ENCODE measurements around the gene ZNF678. TPM values are rescaled to one million over a fixed set of nuclear protein-coding genes. Genes with fewer than 3 reads are reported as not detected.

The ZNF678 gene
- polyA plus RNA-seq, 4 donors = 0.89 to 6.9 (median 2.2) TPM

DNA sequence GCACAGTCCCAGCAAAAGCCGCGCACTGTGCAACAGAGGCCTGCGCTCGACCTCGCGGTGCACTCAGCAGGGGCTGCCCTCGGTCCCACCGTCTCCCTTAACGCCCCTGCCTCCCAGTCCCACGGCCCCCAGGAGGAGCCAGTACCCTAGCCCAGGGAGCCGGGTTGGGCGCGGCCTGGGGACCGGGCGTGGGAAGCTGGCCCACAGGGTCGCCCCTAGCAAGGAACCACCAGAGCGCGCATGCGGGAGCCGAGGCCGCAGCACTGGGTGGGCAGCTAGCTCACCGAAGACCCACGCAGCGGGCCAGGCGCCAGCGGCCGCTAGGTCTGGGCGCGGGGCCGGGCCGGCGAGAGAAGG is 21.6 kb upstream of the ZNF678 start:
- Histone ChIP-seq H3K27me3 (ENCODE audit: control insufficient read depth in 3 of 3, insufficient read depth in 3 of 3, low read length in 3 of 3) (no peaks in the 10 kb centered on the region), H3K4me1 (ENCODE audit: control insufficient read depth in 3 of 3, insufficient read depth in 2 of 3, low read depth in 1 of 3, low read length in 2 of 3) (peaks cover 0 to 10% (median 0%) of the 10 kb centered on the region in 3 donors), H3K36me3 (ENCODE audit: control insufficient read depth in 3 of 3, insufficient read depth in 2 of 3, low read depth in 1 of 3, low read length in 3 of 3) (no peaks in the 10 kb centered on the region), H3K4me3 (ENCODE audit: low read depth in 1 of 3, low read length in 3 of 3) (peak overlapping the region; percentile 49 to 84 (median 75)), H3K27ac (ENCODE audit: low read depth in 1 of 3, low read length in 2 of 3) (peak overlapping the region in 1 of 3 donors; percentile 58), H3K9me3 (ENCODE audit: control insufficient read depth in 2 of 2, insufficient read depth in 1 of 2, low read depth in 1 of 2, low read length in 1 of 2) (peaks cover 0 to 2% of the 10 kb centered on the region in 2 donors)
- FAIRE-seq (no peak), DNase-seq (no peak)
- 22 to 33% (median 30%) methylated on average over 29 to 32 of the region's 32 CpGs for WGBS, 3 donors

DNA sequence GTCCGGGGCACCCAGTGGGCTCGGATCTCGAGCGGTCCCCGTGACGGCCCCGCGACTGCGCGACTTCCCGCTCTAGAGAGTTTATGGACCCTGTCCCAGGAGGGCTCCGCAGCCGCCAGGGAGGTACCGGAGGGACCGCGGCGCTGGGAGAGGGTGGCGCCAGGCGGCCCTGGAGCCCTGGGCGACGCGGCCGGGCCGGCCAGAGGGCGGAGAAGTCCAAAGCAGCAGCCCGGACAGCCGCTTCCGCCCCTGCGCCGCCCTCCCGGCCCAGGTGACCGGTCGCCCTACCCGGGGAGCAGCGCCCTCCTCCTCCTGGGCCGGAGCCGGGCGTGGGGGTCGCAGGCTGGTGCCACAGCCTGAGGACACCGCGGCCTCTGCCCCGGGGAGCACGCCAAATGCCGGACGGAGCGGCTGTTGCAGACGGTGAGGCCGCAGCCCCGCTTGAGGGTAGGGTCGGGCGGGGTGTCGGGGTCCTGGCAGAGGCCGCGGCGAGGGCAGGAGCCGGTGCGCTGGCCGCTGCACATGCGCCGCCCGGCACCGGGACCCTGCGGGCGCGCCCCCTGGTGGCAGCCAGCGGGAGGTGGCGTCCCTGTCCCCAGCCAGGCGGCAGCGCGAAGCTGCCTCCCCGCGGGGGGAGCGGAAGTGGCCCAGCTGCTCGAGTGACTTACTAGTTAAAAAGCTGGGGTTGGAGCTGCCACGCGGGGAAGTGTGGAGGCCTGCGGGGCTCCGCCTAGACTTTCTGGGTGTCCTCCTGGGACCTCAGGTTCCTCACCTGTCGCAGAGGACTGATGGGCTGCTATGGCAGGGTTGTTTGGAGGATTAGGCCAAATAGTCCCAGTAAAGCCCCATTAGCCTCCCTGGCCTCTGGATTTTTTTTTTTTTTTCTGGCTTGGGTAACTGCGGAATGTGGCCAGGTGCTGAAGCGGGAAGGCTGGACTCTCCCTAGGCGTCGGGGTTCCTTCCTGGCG is 20.9 kb upstream of the ZNF678 start:
- FAIRE-seq = no peak
- Histone ChIP-seq H3K9me3 (ENCODE audit: control insufficient read depth in 2 of 2, insufficient read depth in 1 of 2, low read depth in 1 of 2, low read length in 1 of 2) (no peaks in the 10 kb centered on the region), H3K4me3 (ENCODE audit: low read depth in 1 of 3, low read length in 3 of 3) (peak overlapping the region; percentile 49 to 84 (median 75)), H3K27me3 (ENCODE audit: control insufficient read depth in 3 of 3, insufficient read depth in 3 of 3, low read length in 3 of 3) (no peaks in the 10 kb centered on the region), H3K27ac (ENCODE audit: low read depth in 1 of 3, low read length in 2 of 3) (peak overlapping the region in 1 of 3 donors; percentile 69), H3K36me3 (ENCODE audit: control insufficient read depth in 3 of 3, insufficient read depth in 2 of 3, low read depth in 1 of 3, low read length in 3 of 3) (no peaks in the 10 kb centered on the region), H3K4me1 (ENCODE audit: control insufficient read depth in 3 of 3, insufficient read depth in 2 of 3, low read depth in 1 of 3, low read length in 2 of 3) (peaks cover 0 to 10% (median 0%) of the 10 kb centered on the region in 3 donors)
- WGBS, 3 donors = 3% methylated on average over 59 to 84 of the region's 84 CpGs
- peak; percentile 80 to 92 for DNase-seq

DNA sequence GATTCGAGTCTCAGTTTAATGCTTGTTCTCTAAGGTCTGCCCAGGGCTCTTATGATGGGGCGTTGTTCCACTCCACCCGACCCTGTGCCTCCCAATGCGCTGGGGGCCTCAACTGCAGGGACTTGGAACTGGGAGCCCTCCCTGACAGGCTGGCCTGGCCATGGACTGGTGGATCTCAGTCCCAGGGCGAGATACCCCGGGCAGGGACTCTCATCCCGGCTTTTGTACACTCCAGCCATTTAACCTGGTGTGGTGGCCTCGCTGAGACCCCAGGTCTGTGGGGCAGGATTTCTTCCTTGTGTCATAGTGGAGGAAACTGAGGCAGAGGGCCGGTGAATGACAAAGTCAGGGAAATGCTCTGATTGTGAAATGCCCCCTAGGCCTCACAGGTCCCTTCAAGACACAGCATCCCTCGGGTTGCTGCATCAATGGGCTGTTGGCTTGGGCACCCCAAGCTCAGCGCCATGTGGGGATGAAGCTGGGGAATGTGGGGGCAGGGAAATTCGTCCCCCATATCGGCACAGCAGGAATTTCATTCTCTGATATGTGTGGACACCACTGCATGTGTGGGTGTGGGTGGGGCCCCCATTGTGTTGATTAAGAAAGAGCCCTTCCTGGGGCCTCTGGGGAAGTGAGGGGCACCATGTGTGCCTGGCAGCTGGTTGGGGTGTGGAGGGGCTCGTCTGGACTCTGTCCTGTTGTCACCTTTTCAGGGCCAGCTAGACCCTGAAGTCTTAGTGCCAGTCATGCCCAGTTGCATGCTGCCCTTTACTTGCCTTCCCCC is 19.9 kb upstream of the ZNF678 start:
- FAIRE-seq (no peak), DNase-seq (no peak)
- H3K9me3 ChIP-seq (ENCODE audit: control insufficient read depth in 2 of 2, insufficient read depth in 1 of 2, low read depth in 1 of 2, low read length in 1 of 2) = no peaks in the 10 kb centered on the region
- no peaks in the 10 kb centered on the region for H3K27me3 ChIP-seq (ENCODE audit: control insufficient read depth in 3 of 3, insufficient read depth in 3 of 3, low read length in 3 of 3)
- peaks cover 0 to 10% (median 0%) of the 10 kb centered on the region in 3 donors for H3K4me1 ChIP-seq (ENCODE audit: control insufficient read depth in 3 of 3, insufficient read depth in 2 of 3, low read depth in 1 of 3, low read length in 2 of 3)
- no peaks in the 10 kb centered on the region for H3K36me3 ChIP-seq (ENCODE audit: control insufficient read depth in 3 of 3, insufficient read depth in 2 of 3, low read depth in 1 of 3, low read length in 3 of 3)
- no peak overlapping the region for H3K27ac ChIP-seq (ENCODE audit: low read depth in 1 of 3, low read length in 2 of 3)
- H3K4me3 ChIP-seq (ENCODE audit: low read depth in 1 of 3, low read length in 3 of 3) = no peak overlapping the region
- WGBS, 3 donors = 90 to 92% (median 92%) methylated on average over 14 of the region's 14 CpGs

DNA sequence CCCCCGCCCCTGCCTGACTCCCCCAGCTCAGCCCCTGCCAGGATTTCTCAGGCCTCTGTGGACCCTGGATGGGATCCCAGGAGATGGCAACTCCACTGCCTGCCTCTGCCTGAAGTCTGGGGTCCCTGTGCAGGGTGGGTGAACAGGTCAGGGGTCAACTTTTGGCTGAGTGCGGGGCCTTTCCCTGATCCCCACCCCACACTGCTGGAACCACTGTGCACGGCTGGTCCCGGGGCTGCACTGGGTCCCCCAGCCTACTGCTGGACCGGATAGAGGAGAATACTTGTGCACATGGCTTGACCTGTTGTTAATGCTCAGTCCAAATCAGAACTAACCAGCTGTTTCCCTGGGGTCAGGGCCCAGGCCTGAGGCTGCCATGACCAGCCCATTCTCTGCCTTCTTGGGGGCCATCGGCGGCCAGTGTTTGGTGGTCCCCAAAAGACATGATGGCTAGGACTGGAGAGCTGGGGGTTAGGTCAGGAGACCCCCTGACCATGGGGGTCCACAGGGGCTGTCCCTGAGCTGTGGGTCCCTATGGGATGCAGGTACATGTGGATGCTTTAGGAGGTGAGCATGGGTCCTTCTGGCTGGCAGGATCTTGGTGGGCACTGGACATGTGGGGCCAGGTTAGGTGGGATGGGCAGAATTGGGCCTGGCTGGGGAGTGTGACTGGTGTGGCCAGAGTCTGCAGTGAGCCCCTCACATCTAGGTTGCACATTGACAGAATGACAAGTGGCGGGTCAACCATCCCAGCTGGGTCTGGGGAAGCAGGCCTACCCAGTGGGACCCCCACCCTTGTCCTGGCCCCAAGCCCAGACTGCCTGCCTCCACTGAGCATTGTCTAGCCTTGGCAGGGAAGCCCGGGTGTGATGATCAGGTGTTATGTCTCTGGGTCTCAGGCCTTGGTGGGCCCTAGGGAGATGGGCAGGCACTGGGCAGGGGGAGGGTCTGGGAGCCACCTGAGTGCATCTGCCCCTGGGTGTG is 19.0 kb upstream of the ZNF678 start:
- 94 to 97% (median 95%) methylated on average over 9 of the region's 9 CpGs for WGBS, 3 donors
- FAIRE-seq (no peak), DNase-seq (no peak)
- H3K4me1 ChIP-seq (ENCODE audit: control insufficient read depth in 3 of 3, insufficient read depth in 2 of 3, low read depth in 1 of 3, low read length in 2 of 3) = peaks cover 0 to 10% (median 0%) of the 10 kb centered on the region in 3 donors
- H3K4me3 ChIP-seq (ENCODE audit: low read depth in 1 of 3, low read length in 3 of 3) = no peak overlapping the region
- no peak overlapping the region for H3K27ac ChIP-seq (ENCODE audit: low read depth in 1 of 3, low read length in 2 of 3)
- no peaks in the 10 kb centered on the region for H3K9me3 ChIP-seq (ENCODE audit: control insufficient read depth in 2 of 2, insufficient read depth in 1 of 2, low read depth in 1 of 2, low read length in 1 of 2)
- H3K36me3 ChIP-seq (ENCODE audit: control insufficient read depth in 3 of 3, insufficient read depth in 2 of 3, low read depth in 1 of 3, low read length in 3 of 3) = no peaks in the 10 kb centered on the region
- H3K27me3 ChIP-seq (ENCODE audit: control insufficient read depth in 3 of 3, insufficient read depth in 3 of 3, low read length in 3 of 3) = no peaks in the 10 kb centered on the region

DNA sequence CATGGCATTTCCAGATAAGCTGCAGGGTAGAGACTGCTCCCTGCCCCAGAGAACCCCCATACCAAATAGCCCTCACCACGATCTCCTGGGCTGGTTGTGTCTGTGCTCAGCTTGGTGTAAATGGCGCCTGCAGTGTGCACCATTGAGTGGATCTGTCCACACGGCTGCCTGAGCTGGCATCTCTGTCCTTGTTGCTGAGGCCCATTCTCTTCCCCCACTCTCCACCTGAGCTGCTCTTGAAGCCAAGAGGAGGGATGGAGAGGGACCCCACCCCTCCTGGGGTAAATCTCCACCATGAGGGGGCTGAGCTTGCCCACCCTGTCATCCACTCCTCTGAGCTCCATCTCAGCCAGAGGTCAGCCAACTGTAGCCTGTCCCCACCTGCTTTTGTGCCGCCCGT is 18.0 kb upstream of the ZNF678 start:
- FAIRE-seq = no peak
- H3K36me3 ChIP-seq (ENCODE audit: control insufficient read depth in 3 of 3, insufficient read depth in 2 of 3, low read depth in 1 of 3, low read length in 3 of 3) = no peaks in the 10 kb centered on the region
- no peaks in the 10 kb centered on the region for H3K9me3 ChIP-seq (ENCODE audit: control insufficient read depth in 2 of 2, insufficient read depth in 1 of 2, low read depth in 1 of 2, low read length in 1 of 2)

DNA sequence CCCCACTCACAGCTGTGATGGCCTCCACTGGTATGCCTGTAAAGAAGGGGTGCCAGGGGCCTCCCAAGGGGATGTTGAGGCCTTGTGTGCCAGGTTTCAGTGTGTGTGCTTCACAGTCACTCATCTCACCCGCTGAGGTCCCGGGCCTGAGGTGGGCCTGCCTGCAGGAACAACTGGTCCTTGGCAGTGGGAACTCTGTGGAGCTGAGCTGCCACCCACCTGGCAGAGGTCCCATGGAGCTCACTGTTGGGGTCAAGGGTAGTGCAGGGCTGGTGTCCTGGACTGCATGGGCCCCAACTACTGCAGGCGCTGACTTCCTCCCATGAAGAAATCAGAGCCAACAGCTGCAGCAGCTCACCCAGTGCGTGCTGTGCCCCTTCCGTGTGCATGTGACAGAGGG is 17.3 kb upstream of the ZNF678 start:
- Histone ChIP-seq H3K27ac (ENCODE audit: low read depth in 1 of 3, low read length in 2 of 3) (no peak overlapping the region), H3K4me1 (ENCODE audit: control insufficient read depth in 3 of 3, insufficient read depth in 2 of 3, low read depth in 1 of 3, low read length in 2 of 3) (peaks cover 0 to 10% (median 0%) of the 10 kb centered on the region in 3 donors), H3K36me3 (ENCODE audit: control insufficient read depth in 3 of 3, insufficient read depth in 2 of 3, low read depth in 1 of 3, low read length in 3 of 3) (no peaks in the 10 kb centered on the region), H3K4me3 (ENCODE audit: low read depth in 1 of 3, low read length in 3 of 3) (no peak overlapping the region), H3K27me3 (ENCODE audit: control insufficient read depth in 3 of 3, insufficient read depth in 3 of 3, low read length in 3 of 3) (no peaks in the 10 kb centered on the region), H3K9me3 (ENCODE audit: control insufficient read depth in 2 of 2, insufficient read depth in 1 of 2, low read depth in 1 of 2, low read length in 1 of 2) (no peaks in the 10 kb centered on the region)
- DNase-seq (no peak), FAIRE-seq (no peak)
- 73 to 90% (median 75%) methylated on average over 5 of the region's 5 CpGs for WGBS, 3 donors

More for the DNA sequence above, 18.0 kb upstream of the ZNF678 start:
- DNase-seq = no peak
- Histone ChIP-seq H3K27ac (ENCODE audit: low read depth in 1 of 3, low read length in 2 of 3) (no peak overlapping the region), H3K4me1 (ENCODE audit: control insufficient read depth in 3 of 3, insufficient read depth in 2 of 3, low read depth in 1 of 3, low read length in 2 of 3) (peaks cover 0 to 10% (median 0%) of the 10 kb centered on the region in 3 donors), H3K27me3 (ENCODE audit: control insufficient read depth in 3 of 3, insufficient read depth in 3 of 3, low read length in 3 of 3) (no peaks in the 10 kb centered on the region), H3K4me3 (ENCODE audit: low read depth in 1 of 3, low read length in 3 of 3) (no peak overlapping the region)
- 79 to 93% (median 82%) methylated on average over 5 of the region's 5 CpGs for WGBS, 3 donors

DNA sequence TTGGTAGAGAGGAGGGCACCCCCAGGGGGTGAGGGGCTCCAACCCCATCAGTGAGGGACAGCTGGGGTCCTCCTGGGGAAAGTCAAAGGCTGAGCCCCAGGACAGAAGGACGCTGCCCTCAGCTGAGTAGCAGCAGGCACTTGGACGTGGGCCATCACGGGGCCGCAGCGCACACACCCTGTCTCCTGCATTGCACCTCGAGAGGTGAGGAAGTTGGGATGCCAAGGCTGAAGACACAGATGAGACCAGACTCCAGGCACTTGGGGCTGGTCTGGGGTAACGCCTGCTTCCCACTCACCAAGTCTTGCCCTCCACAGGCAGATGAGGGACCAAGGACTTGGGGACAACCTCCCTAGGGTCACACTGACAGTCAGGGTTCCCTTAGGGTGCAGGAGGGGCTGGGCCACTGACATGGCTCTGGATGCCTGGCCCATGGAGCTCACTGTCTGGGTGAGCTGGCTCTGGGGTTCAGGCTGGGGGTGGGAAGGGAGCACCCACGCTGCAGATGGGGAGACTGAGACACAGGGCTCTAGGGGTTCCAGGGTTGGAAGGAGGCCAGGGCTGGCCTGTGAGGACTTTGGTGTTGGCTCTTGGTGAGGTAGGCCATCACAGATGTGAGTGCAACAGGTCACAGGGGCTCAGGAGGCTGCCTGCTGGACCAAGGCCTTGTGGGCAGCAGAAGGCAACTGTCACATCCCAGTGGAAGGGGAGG is 16.6 kb upstream of the ZNF678 start:
- WGBS, 3 donors = 91 to 93% (median 92%) methylated on average over 8 of the region's 8 CpGs
- no peak overlapping the region for H3K27ac ChIP-seq (ENCODE audit: low read depth in 1 of 3, low read length in 2 of 3)
- FAIRE-seq = no peak
- H3K27me3 ChIP-seq (ENCODE audit: control insufficient read depth in 3 of 3, insufficient read depth in 3 of 3, low read length in 3 of 3) = no peaks in the 10 kb centered on the region
- no peaks in the 10 kb centered on the region for H3K36me3 ChIP-seq (ENCODE audit: control insufficient read depth in 3 of 3, insufficient read depth in 2 of 3, low read depth in 1 of 3, low read length in 3 of 3)
- peaks cover 0 to 7% (median 0%) of the 10 kb centered on the region in 3 donors for H3K4me1 ChIP-seq (ENCODE audit: control insufficient read depth in 3 of 3, insufficient read depth in 2 of 3, low read depth in 1 of 3, low read length in 2 of 3)
- no peak overlapping the region for H3K4me3 ChIP-seq (ENCODE audit: low read depth in 1 of 3, low read length in 3 of 3)
- H3K9me3 ChIP-seq (ENCODE audit: control insufficient read depth in 2 of 2, insufficient read depth in 1 of 2, low read depth in 1 of 2, low read length in 1 of 2) = peaks cover 0 to 4% of the 10 kb centered on the region in 2 donors
- no peak for DNase-seq

All from small intestine (tissue), 7 donors.